GM18861 (cell line): ENCODE data around the gene HNRNPF.
"Not testable (repeated sequence)": the region's sequence is repeated elsewhere in the genome, so short reads cannot be mapped to it uniquely, and the experiment has no call there.

Source experiments
- ATAC-seq: cut with Tn5 transposase; IDR thresholded peaks from one replicate; pipeline ENCODE4 v1.9.1; 2021; ENCODE audit not compliant: unreplicated experiment

Gene HNRNPF

GRCh38 chr10:43350686-43351085 lies 58.3 kb downstream of the HNRNPF start:
- ATAC-seq, result no peak

GRCh38 chr10:43350156-43350555 lies 58.8 kb downstream of the HNRNPF start:
- ATAC-seq, result no peak

- ATAC-seq, result peak; percentile 99
Observed at GRCh38 chr10:43348511-43349312, 60.3 kb downstream of the HNRNPF start.

DNA sequence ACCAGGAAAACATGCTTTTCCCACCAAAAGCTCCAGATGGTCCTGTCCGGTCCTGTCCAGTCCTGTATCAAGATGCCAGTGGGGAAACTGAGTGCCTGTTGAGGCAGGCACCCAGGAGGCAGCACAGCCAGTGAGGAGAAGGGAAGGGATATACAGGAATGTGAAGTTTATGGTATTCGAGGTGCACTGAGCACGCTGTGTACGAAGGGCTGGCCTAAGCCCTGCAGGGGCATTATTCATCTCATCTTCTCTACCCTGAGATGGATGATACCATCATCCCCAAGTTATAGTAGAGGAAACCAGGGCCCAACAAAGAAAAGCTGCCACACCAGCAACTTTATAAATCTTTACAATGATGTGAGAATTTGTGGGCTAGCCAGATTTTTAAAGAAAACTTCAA lies 61.0 kb downstream of the HNRNPF start:
- ATAC-seq, result no peak

- no peak for ATAC-seq
Observed at GRCh38 chr10:43344051-43344450, 64.9 kb downstream of the HNRNPF start.

DNA sequence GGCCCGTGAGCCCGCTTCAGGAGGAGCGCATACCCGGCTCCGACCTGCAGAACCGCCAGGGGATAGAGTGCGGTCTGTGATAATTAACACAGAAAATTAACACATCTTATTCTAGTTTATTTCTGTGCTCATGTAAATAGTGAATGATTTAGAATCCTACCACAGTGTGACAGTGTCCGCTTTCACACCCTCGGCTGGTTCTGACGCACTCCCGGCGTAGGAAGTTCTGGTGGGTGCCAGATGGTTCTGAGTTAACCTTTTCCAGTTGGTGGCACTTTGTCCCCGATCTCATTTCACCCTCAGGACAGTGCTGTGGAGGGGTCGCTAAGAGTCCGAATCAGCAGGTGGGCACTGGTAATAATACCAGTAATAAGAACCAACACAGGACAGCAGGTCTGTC lies 65.9 kb downstream of the HNRNPF start:
- no peak for ATAC-seq

- no peak for ATAC-seq
Observed at GRCh38 chr10:43342279-43343125, 66.5 kb downstream of the HNRNPF start.

GRCh38 chr10:43341450-43341849 lies 67.5 kb downstream of the HNRNPF start:
- ATAC-seq, result no peak

GRCh38 chr10:43340619-43341018 lies 68.4 kb downstream of the HNRNPF start:
- no peak for ATAC-seq

DNA sequence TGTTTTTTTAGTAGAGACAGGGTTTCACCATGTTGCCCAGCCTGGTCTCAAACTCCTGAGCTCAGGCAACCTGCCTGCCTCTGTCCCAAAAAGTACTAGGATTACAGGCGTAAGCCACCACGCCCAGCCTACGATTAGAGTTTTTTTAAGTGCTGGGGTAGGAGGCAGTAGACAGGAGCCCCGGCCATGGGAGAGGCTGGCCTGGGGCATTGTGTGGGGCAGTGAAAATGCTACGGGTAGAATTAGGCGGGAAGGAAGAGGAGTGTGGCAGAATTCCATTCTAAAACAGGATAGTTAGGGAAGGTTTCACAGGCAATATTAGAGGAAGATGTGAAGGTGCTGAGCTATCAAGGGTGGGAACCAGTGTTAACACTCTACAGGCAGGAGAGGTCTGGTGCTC lies 68.9 kb downstream of the HNRNPF start:
- no peak for ATAC-seq

- no peak for ATAC-seq
Observed at GRCh38 chr10:43339136-43339535, 69.8 kb downstream of the HNRNPF start.

GRCh38 chr10:43338117-43338516 lies 70.9 kb downstream of the HNRNPF start:
- ATAC-seq, result no peak

- ATAC-seq, result not testable (repeated sequence)
Observed at GRCh38 chr10:43337536-43337935, 71.5 kb downstream of the HNRNPF start.

DNA sequence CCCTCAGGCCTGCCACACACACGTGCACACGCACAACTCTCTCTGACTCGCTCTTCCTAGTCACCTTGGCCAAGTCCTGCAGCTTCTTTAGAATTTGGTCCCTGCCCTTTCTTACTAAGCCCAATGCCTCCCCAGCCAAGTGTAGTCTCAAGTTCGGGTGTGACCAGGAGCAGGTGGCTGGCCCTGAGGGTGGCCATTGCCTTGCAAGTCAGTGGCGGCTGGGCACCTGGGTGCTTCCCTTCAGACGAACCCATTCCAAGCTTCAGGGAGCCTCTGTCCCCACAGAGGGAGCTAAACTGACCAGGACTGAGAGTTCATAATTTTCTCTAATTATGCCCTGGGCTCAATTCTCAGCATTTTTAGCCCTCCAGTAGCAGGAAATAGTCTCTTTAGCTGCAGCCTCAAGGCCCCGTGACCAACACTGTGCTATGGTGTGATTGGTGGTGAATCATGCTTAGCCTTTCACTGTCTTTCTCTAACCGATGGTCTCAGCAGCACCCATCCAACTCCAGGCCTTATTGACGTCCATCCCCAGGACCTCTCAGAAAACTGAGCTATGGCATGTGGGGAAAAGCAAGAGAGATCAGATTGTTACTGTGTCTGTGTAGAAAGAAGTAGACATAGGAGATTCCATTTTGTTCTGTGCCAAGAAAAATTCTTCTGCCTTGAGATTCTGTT lies 72.2 kb downstream of the HNRNPF start:
- no peak for ATAC-seq

DNA sequence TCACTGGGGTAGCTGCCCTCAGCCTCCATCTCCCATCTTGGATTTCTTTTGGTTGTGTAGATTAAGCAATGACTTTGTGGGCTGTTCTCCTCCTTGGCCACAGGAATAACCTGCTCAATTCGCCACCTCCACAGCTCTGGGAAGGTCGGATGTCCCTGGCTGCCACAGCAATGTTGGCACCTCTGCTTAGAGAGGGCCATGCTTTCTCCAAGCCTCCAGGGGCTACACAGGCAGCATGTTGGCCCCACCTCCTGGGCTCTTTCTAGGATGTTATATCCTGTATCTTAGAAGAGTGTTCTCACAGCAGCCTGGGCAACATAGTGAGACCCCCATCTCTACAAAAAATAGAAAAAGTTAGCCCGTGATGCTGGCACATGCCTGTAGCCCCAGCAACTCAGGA lies 72.9 kb downstream of the HNRNPF start:
- ATAC-seq, result no peak
